C4-2B (cell line): ENCODE measurements around the gene CHIA.

ENCODE experiments used
- CTCF ChIP-seq: fragments of 450-650 bp; conservative IDR thresholded peaks from 2 replicates; pipeline ENCODE4 v1.5.1; 2017; ENCODE audit warnings: mild to moderate bottlenecking
- ZFX ChIP-seq: fragments of 450-650 bp; IDR thresholded peaks from 2 replicates; pipeline ENCODE4 v1.6.1; 2017

GRCh38 chr1:111252786-111253185 is 37.9 kb upstream of the CHIA start:
- TF ChIP-seq CTCF, result no peak
- TF ChIP-seq ZFX, result no peak
